GM21526 (cell line): ENCODE results near the gene KNCN.

ENCODE experiments used
- ATAC-seq: cut with Tn5 transposase; IDR thresholded peaks from one replicate; pipeline ENCODE4 v1.9.1; 2021; ENCODE audit warnings: moderate library complexity; ENCODE audit not compliant: unreplicated experiment, low FRiP score

Gene KNCN

DNA sequence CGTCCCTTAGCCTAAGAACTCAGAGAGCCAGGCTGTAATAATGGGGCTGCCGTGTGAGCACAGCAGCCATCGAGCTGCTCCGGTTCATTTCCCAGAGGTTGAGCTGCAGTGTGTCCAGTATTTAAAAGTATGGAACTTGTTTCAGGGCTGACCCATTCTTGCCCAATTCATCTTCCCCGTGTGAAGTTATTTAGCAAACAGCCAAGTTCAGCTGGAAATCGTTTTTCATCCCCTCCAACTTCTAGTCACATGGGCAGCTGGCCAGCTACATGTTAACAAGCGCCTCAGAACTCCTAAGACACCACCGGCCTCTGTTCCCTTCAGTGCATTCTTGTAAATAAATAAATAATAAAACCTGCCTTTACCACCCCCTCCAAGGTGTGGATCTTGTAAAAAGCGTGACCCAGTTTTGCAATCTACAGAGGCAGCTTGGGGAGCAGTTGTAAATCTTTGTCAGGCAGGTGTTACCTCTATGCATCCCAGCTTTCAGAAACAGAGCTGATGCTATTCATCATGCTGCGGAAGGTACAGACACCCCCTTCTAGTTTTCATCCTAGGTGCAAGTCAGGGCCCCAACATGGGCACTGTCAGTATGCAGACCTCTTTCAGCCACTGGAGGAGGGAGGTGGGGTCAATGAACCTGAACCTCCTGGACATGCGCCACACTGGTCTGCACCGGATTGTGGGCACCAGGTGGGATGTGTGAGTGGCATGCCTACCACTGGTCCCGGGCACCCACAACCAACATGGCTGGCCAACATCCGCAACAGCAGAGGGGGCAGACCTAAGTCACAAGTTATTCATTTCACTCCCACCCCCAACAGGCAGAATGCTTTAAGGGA, 18.7 kb upstream of the KNCN start:
- no peak for ATAC-seq

DNA sequence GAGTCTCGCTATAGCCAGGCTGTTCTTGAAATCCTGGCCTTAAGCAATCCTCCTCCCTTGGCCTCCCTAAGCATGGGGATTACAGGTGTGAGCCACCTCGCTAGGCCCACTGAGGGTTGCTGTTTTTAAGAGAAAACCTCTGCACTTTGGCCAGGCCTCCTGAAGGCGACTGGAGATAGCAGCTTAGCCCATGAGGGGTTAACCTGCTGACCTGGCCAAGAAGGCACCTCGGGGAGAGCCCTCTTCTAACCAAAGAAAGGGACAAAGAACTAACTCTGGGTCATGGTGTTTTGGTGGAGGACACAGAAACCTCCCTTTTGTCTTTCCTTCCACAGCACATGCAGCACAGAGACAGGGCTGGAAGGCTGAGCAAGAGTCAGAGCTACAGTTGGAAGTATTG, 17.7 kb upstream of the KNCN start:
- no peak for ATAC-seq

DNA sequence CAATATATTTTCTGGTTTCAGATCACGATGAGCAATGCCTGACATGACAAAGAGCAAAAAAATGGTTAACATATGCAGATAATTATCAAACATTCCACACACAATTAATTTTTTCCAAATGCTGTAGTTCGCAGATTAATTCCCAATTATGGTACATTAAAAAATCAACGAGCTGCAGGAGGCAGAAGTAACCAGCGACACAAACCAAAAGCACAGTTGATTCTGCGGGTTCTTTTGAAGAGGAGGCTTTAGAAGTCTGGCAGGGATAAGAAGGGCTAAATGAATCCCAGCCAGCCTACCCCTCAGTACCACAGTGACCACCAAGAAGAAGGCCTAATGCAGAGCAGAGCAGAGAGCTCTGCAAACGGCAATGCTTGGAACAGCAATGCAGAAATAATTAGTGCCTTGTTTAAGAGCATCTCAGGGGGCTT, 17.0 kb upstream of the KNCN start:
- ATAC-seq: no peak

DNA sequence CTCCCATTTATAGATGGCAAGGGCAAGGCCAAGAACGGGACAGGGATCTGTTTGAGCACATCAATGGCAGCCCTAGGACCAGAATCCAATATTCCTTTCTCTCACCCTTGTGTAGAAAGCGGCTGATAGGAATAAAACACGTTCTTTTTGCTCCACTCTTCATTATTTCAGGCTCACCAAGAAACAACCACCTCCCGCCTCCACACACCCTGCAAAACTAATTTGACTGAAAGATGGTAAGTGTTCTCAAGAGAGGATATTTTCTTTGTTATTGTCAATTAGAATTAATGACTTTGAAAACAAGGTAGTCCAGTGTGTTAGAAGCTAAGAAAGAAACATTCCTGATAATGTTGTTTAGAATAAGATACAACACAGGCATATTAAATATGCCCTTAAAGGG, 11.9 kb upstream of the KNCN start:
- no peak for ATAC-seq

DNA sequence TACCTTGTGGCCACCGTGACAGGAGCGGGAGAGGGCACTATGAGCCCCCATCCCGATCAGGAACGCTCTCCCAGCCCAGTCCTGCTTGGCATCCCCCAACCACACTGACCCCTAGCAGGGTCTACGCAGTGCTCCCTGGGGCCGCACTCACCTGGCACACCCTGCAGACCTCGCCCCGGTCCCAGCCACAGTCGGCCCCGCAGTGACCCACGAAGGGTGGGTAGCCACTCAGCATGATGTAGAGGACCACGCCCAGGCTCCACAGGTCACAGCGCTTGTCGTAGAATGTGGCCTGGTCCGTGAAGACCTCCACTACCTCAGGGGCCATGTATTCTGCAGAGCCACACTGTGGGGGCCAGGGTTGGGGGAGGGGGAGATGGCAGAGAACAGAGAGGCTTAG, 11.1 kb upstream of the KNCN start:
- ATAC-seq: no peak

DNA sequence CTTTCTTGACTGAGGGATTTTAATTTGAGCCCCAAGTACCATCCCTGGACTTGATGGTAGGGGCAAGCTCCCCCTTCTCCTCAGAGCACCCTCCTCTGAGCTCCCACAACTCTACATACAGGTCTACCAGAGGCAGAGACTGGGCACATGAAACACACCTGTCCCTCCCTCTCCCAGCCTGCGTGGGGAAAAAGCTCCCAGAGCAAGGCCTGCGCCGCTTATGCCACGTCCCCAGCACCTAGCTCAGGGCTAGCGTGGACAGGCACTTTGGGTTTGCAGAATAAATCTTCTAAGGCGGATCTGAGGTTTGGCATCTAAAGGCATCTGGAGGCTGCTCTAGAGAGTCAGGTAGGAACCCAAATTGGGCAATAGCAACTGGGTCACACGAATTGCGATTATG, 7.5 kb upstream of the KNCN start:
- ATAC-seq: no peak

DNA sequence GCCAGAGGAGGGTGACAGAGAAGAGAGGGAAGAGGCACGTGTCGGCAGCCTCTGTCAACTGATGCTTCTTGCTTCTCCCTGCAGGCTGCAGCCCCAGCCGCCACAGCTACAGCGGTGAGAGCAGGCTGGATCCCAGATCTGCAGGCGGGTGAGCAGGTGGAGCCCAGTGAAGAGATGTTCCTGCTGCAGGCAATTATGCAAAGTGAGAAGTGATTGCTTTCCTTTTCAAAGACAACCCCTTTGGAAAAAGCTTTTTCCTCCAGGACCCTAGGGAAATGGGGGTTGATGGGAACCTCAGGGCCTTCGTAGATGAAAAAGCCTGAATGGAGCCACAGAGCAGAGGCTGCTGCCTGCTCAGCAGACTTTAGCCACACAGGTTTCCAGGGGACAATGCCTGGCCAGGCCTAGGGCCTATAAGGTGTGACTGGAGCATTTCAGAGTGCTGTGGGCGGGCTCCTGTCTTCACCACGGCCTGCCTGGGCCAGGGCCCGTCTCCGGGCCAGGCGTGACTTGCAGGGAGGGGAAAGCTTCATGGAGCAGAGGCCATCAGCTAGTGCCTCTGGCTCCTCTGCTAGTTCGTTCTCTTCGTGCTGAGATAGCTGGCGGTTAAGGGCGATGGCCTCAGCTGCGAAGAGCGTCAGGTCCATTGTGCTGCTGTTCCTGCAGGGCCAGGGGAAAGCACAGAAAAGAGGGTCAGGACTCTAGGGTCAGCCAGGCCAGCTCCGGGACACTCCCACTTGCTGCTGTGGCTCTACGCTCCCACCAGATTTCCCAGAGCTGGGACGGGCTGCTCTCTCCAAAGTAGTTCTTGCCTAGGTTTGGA, 6.9 kb upstream of the KNCN start:
- no peak for ATAC-seq

DNA sequence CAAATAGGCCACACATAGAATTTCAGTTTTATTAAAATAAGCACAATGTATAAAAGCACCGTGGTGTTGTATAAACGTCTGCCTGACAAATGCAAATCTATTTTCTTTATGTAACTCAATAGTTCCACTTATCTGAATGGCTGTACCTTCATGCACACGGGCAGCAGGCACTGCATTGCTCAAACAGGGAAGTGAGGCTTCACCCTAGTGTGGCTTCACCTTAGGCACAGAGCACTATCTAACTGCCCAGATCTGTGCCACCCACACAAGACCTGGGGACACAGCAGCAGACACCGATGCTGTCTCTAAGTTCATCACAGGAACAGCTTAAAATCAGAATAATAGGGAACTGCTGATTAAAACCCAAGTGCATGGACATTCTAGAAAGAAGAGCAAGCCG, 6.0 kb upstream of the KNCN start:
- ATAC-seq: no peak

DNA sequence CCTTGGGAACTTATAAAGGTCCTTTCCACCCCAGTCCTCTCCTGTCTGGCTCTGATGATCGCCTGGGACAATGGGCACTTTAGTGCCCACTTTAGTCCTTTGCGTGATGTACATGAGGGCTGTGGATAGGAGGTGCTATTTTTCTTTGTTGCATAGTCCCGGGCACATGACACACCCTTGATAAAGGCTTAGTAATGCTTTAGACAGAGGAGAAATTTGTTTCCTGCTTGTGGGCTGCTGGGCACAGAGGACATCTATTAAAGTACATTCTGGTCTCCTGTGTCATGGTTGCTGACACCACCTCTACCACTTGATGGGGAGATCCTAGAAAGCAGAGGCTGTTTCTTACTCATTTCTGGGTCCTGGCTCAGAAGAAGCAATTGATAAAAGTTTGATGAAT, 5.4 kb upstream of the KNCN start:
- ATAC-seq: no peak

DNA sequence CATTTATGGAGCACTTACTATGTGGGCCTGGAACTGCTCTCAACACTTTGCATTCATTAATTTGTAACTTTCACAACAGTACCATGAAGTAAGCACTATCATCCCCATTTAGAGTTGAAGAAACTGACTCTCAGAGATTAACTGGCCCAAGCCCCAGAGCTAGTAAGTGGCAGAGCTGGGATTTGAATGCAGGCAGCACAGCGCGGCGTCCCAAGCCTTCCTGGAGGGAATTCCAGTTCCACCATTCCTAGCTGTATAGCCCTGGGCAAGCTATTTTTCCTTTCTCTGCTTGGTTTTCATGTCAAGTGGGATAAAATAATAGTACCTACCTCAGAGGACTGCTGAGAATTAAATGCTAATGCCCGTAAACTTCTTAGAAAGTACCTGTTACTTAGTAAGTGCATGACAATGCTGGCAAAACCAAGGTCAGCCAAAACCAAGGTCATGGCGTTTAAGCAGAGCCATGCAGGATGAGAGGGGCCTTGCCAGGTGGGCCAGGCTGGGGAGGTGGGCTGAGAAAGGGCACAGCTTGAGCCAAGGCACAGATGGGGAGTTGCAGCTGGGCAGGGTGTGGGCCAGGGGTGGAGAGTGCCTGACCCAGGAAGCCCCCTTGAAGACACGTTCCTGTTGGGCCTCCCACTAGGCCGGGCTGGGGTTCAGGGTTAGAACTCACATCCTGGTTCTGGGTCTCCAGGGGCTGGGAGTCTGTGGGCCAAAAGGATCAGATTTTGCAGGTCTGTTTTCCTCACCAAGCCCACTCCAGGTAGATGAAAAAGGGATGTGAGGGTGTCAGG, 4.6 kb upstream of the KNCN start:
- no peak for ATAC-seq

DNA sequence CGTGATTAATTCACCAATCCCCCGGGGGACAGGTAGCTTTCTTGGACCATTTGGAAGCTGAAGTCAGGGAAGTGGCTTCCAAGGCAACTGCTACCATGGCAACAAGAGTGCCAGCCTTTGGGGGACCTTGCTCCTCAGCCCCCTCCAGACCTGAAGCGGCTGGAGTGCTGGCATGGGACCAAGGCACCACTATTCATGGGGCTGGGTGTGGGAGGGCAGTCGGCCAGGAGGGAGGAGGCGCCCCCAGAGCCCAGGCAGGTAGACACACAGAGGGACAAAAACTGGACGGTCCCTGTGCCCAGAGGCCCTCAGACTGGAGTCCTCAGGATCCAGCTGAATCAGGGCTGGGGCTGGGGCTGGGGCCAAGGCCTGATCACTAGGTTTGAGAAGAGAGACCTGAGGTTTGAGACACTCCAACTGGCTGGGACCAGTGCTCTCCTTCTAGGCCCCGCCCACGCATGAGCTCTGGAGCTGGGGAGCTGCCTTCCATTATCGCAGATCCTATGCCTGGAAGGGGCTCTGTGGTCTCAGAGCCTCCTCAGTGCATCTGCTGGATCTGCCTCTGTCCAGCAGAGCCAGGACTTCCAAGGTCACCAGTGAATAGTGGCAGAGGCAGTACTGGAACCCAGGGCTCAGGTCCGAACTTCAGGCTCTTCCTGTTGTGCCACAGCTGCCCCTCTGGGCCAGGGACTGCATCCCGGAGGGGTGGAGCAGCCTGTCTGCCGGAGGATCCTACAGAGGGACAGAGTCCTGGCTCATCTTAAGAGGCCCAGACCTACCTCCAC, 3.3 kb upstream of the KNCN start:
- no peak for ATAC-seq

DNA sequence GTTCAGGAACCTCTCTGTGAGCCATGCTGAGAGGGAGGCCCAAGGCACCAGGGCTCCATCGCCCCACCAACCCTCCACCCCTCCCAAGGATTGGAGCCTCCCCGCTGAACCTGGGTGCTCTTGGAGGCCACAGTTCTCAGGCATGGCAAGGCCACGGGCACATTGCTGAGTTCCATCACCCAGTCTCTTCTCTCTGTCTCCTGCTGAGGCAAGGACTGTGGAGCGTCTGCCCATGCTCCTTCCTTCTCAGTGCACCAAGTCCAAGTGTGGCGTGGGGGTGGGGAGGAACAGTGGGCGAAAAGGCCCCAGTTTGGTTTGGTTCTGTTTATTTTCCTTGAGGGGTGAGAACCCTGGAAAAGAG, 2.8 kb upstream of the KNCN start:
- no peak for ATAC-seq

DNA sequence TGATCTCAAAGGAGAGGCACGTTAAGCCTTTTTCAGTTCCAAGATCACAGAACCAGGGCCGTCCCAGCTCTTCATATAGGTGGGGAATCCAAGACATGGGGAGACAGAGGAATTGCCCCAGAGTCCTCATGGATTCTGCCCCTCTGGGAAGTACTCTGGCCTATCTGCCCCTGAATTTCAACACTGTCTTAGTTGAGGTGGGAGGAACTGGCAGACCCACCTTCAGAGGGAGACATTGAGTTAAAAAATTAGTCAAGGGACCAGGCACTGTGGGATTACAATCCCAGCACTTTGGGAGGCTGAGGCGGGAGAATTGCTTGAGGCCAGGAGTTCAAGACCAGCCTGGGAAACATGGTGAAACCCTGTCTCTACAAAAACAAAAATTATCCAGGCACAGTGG, 2.1 kb upstream of the KNCN start:
- ATAC-seq: no peak

DNA sequence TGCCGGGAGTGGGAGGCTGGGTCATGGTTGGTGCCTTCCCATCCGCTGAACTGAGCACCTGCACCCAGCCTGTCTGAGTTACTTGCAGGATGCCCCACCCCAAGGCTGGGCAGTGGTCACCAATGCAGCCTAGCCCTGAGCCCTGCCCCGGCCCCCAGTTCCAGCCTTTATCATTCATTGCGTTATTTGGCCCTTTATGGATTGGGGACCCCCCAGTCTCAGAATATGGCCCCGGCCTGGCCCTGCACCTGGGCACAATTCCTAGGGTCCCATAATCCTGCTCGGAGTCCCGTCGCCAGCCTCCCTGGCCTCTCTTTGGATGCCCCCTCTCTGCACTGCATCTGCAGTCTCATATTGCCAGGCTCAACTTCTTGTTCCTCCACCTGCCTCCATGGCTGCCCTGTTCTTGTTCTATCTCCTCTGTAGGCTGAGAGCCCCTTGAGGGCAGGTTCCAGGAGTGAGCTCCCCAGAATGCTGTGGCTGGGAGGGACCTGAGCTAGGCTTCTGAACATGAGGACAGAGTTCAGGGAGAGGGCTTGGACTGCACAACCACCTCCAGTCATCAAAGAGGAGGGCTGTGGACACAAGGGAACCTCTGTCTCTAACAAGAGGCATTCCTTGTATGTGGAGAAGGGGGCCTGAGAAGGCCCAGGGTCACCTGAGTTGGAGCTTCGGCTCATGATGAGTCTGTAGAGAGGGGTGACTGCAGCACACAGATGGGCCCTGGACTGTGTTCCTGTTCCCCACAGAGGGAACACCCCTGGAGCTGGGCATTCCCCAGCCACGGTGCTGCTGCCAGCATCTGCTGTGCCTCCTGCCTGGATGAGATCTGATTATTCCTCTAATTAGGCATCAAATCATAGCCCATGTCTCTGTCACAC, 1.1 kb upstream of the KNCN start:
- no peak for ATAC-seq

DNA sequence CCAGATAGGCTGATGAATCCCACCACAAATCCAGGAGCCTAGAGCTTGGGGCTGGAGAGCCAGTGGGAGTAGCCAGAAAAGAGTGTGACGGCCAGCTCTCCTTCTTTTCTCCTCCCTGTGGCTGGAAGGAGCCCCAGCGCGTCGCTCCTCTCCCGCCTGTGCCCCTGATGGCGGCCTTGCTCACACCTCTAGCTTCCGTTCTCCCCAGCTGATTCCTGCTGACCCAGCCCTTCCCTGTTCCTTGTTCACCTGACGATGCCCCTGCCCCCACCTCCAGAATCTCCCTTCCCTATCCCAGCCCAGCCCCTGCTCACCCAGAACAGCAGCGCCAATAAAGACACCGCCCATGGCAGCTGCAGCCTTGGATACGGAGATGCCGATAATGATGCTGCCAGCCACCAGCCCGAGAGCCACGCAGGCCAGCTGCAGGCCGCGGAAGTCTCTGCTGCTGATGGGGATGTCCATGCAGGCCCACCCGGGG, 656 bp downstream of the KNCN start:
- no peak for ATAC-seq

DNA sequence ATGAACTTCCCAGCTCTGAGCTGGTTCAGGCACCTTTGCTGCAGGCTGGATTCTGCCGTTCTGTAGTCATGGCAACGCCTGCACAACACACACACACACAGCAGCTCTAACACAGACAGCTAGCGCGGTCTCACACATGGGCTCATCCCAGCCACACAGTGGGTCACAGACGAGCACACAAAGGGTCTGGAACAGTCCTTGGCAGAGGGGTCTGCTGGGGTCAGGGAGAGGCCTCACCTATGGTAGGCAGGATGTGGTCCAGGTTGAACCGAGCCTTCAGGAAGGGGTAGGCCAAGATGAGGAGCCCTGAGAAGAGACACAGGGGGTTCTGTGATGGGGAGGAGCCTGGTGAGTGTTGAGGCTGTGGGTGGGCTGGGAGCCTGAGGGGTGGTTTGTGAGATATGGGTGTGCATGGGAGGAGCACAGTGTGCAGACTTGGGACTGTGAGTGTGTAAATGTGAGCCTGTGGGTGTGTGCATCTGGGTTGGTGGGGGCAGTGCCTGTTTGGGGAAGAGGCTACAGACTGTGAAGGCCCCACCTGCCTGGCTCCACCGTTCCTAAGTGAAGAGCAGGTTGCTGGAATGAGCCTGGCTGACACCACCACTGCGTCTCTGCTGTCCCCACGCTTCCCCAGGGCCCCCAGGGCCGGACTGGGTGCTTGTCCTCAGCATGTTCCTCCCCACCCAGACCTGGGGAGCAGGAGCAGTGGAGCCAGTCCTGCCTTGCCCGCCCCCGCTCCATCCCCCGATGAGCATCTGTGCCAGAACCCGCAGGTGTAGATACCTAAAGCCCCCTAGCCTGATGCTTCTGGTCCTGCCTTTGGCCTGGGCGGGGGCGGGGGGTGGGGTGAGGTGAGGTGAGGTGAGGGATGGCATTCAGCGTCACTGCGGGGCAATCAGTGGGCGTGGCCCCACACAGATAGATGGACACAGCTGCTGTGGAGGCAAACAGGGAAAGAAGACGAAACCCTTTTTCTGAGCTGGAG, 1.5 kb downstream of the KNCN start:
- no peak for ATAC-seq

DNA sequence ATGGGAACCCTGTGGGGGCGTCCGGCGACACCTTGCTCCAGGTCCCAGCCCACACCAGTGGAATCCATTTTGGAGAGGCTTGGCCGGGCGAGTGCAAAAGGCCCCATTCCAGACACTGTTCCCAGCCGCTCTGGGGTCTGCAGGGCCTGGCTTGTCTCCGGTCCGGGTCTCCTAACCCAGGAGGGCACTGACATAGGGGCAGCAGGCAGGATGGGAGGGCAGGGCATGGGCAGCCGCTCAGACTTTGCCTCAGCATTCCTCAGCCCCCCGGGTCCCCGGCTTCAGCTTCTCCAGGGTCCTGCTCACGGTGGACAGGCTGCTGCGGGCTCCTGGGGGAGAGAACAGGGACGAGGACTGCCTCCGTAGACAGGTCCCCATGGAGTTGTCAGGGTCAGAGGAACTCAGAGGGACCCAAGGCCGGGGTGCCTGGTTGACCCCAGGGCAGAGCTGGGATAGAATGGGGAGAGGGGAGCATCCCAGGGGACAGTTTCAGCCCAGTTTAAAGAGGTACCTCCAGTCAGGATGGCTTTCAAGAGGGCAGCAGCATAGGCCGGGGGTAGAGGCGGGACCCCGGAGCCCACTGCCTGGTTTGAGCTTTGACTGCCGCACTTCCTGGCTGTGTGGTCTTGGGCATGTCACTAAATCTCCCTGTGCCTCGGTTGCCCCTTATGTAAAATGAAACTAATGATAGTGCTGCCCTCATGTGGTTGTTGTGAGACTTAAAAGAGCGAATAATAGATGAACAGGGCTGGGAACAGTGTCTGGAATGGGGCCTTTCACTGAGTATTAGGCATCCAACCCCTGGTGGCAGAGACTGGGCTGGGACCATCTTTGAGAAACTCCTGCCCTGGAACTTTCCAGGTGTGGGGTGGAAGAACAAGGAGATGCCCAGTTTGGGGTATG, 3.7 kb downstream of the KNCN start:
- no peak for ATAC-seq
